Activated CD8-positive, alpha-beta memory T cell treated with anti-CD3 and anti-CD28 coated beads for 24 hours (primary cell): ENCODE results near the gene ANLN.
"Not testable (repeated sequence)": the region's sequence is repeated elsewhere in the genome, so short reads cannot be mapped to it uniquely, and the experiment has no call there.

ENCODE experiments used
- DNase-seq: peaks from one replicate; pipeline ENCODE4 v3.0.0-alpha.2; 2020

Gene ANLN

GRCh38 chr7:36409180-36409579, 19.5 kb downstream of the ANLN start:
- DNase-seq: no peak

GRCh38 chr7:36415144-36415543, 25.5 kb downstream of the ANLN start:
- DNase-seq: no peak

- no peak for DNase-seq
Measured at GRCh38 chr7:36416251-36416650, 26.6 kb downstream of the ANLN start.

- no peak for DNase-seq
Measured at GRCh38 chr7:36420307-36420706, 30.6 kb downstream of the ANLN start.

GRCh38 chr7:36422072-36422471, 32.4 kb downstream of the ANLN start:
- no peak for DNase-seq

GRCh38 chr7:36423633-36424032, 34.0 kb downstream of the ANLN start:
- DNase-seq: no peak

GRCh38 chr7:36430186-36430585, 40.5 kb downstream of the ANLN start:
- DNase-seq: no peak

- DNase-seq: no peak
Measured at GRCh38 chr7:36430881-36431280, 41.2 kb downstream of the ANLN start.

- DNase-seq: no peak
Measured at GRCh38 chr7:36438211-36438610, 48.5 kb downstream of the ANLN start.

GRCh38 chr7:36439624-36440023, 50.0 kb downstream of the ANLN start:
- DNase-seq: no peak

GRCh38 chr7:36440880-36441279, 51.2 kb downstream of the ANLN start:
- DNase-seq: no peak

GRCh38 chr7:36441344-36442022, 51.8 kb downstream of the ANLN start:
- no peak for DNase-seq

- no peak for DNase-seq
Measured at GRCh38 chr7:36448781-36449379, 59.2 kb downstream of the ANLN start.

GRCh38 chr7:36449685-36450084, 60.0 kb downstream of the ANLN start:
- no peak for DNase-seq

GRCh38 chr7:36453769-36454168, 64.1 kb downstream of the ANLN start:
- DNase-seq: no peak

- no peak for DNase-seq
Measured at GRCh38 chr7:36455646-36456045, 66.0 kb downstream of the ANLN start.

- no peak for DNase-seq
Measured at GRCh38 chr7:36456138-36456537, 66.5 kb downstream of the ANLN start.

- no peak for DNase-seq
Measured at GRCh38 chr7:36456548-36456947, 66.9 kb downstream of the ANLN start.

- no peak for DNase-seq
Measured at GRCh38 chr7:36459236-36459960, 69.7 kb downstream of the ANLN start.

GRCh38 chr7:36460811-36461429, 71.3 kb downstream of the ANLN start:
- DNase-seq: no peak

GRCh38 chr7:36462551-36463137, 73.0 kb downstream of the ANLN start:
- DNase-seq: no peak

- no peak for DNase-seq
Measured at GRCh38 chr7:36464271-36464670, 74.6 kb downstream of the ANLN start.

GRCh38 chr7:36466001-36466400, 76.3 kb downstream of the ANLN start:
- DNase-seq: not testable (repeated sequence)
